Measurements from ENCODE around the gene DDX25. TPM values are rescaled to one million over a fixed set of nuclear protein-coding genes. Genes with fewer than 3 reads are reported as not detected.

DDX25 gene
- total RNA-seq, 4 donors from 2014 or later = 1.5 TPM; not detected in 3

DNA sequence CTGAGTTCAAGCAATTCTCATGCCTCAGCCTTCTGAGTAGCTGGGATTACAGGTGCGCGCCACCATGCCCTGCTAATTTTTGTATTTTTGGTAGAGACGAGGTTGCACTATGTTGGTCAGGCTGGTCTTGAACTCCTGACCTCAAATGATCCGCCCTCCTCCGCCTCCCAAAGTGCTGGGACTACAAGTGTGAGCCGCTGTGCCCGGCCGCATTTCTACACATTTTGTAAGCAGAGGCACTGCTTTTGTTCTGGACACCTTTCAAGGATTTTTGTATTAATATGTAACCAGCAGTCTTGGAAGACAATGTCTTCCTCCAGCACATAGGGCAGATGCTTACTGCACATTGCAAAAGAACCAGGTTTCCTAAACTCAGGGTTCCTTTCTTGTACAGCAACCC is 30.2 kb downstream of the DDX25 start:
- no peak for DNase-seq
- Histone ChIP-seq H3K9me3 (no peaks in the 10 kb centered on the region), H3K36me3 (no peaks in the 10 kb centered on the region), H3K4me1 (no peaks in the 10 kb centered on the region), H3K4me3 (no peak overlapping the region), H3K27me3 (no peaks in the 10 kb centered on the region), H3K27ac (no peak overlapping the region)
- TF ChIP-seq POLR2AphosphoS5 (IDR thresholded peaks at IDR 0.05) = no peak
- TF ChIP-seq, protein P1, sequence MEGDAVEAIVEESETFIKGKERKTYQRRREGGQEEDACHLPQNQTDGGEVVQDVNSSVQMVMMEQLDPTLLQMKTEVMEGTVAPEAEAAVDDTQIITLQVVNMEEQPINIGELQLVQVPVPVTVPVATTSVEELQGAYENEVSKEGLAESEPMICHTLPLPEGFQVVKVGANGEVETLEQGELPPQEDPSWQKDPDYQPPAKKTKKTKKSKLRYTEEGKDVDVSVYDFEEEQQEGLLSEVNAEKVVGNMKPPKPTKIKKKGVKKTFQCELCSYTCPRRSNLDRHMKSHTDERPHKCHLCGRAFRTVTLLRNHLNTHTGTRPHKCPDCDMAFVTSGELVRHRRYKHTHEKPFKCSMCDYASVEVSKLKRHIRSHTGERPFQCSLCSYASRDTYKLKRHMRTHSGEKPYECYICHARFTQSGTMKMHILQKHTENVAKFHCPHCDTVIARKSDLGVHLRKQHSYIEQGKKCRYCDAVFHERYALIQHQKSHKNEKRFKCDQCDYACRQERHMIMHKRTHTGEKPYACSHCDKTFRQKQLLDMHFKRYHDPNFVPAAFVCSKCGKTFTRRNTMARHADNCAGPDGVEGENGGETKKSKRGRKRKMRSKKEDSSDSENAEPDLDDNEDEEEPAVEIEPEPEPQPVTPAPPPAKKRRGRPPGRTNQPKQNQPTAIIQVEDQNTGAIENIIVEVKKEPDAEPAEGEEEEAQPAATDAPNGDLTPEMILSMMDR (IDR thresholded peaks at IDR 0.05) = no peak
- TF ChIP-seq POLR2A (IDR thresholded peaks at IDR 0.05) = no peak
- no peak for TF ChIP-seq EP300 (IDR thresholded peaks at IDR 0.05; ENCODE audit: low read depth)
- WGBS, 2 donors (ENCODE audit: low coverage in 1 of 2) = 91% methylated on average over 8 of the region's 8 CpGs; no CpG with 5 or more reads in 1 of the 2 donors
- intact Hi-C loops (cut with DNase I; ENCODE audit: low total_unique reads) = no loop called here
- in situ Hi-C loops (cut with MboI; ENCODE audit: low pct_ligation_motif_present in 1 of 4, low pct_unique_long_range_greater_than_20kb in 1 of 4, low sequenced_read_pairs in 3 of 4) = no loop called here

- no peak for DNase-seq
- WGBS, 2 donors (ENCODE audit: low coverage in 1 of 2) = 93 to 100% methylated on average over 2 of the region's 2 CpGs
- Histone ChIP-seq H3K27me3 (no peaks in the 10 kb centered on the region), H3K27ac (no peak overlapping the region), H3K4me1 (no peaks in the 10 kb centered on the region), H3K9me3 (no peaks in the 10 kb centered on the region), H3K36me3 (no peaks in the 10 kb centered on the region), H3K4me3 (no peak overlapping the region)
- in situ Hi-C loops (cut with MboI; ENCODE audit: low pct_ligation_motif_present in 1 of 4, low pct_unique_long_range_greater_than_20kb in 1 of 4, low sequenced_read_pairs in 3 of 4) (no loop called here), intact Hi-C loops (cut with DNase I; ENCODE audit: low total_unique reads) (no loop called here)
- TF ChIP-seq POLR2A (IDR thresholded peaks at IDR 0.05) = no peak
- TF ChIP-seq POLR2AphosphoS5 (IDR thresholded peaks at IDR 0.05) = no peak
- TF ChIP-seq, protein P1 (IDR thresholded peaks at IDR 0.05) = no peak
- TF ChIP-seq EP300 (IDR thresholded peaks at IDR 0.05; ENCODE audit: low read depth) = no peak
Observed at GRCh38 chr11:125935056-125935455, 30.7 kb downstream of the DDX25 start.

GRCh38 chr11:125935618-125936199 is 31.4 kb downstream of the DDX25 start:
- Histone ChIP-seq H3K4me1 (no peaks in the 10 kb centered on the region), H3K9me3 (no peaks in the 10 kb centered on the region), H3K27me3 (no peaks in the 10 kb centered on the region), H3K27ac (no peak overlapping the region), H3K4me3 (no peak overlapping the region), H3K36me3 (no peaks in the 10 kb centered on the region)
- no peak for DNase-seq
- in situ Hi-C loops (cut with MboI; ENCODE audit: low pct_ligation_motif_present in 1 of 4, low pct_unique_long_range_greater_than_20kb in 1 of 4, low sequenced_read_pairs in 3 of 4) = no loop called here
- TF ChIP-seq, protein P1 (IDR thresholded peaks at IDR 0.05) = no peak
- no peak for TF ChIP-seq EP300 (IDR thresholded peaks at IDR 0.05; ENCODE audit: low read depth)
- TF ChIP-seq POLR2A (IDR thresholded peaks at IDR 0.05) = no peak
- TF ChIP-seq POLR2AphosphoS5 (IDR thresholded peaks at IDR 0.05) = no peak
- intact Hi-C loops (cut with DNase I; ENCODE audit: low total_unique reads) = no loop called here
- WGBS, 2 donors (ENCODE audit: low coverage in 1 of 2) = 67 to 72% methylated on average over 2 to 12 of the region's 12 CpGs

DNA sequence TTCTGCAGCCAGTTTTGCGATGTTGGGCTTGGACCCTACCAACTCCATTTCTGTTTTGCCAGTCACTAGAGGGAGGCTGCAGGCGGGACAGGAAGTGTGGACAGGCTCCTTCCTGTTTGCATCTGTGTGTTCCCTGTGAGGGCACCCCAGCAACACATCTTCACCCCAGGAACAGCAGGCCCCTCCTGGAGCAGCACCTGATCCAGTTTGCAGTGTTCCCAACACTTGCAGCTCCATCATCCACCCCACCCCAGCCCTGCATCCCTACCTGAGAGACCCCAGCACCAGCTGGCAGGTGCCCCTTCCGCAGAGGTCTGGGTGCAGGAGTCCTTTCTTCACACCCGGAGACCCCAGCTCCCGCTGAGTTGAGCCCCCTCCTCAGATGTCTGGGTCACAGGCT is 34.1 kb downstream of the DDX25 start:
- TF ChIP-seq, protein P1 (IDR thresholded peaks at IDR 0.05) = no peak
- no peak for TF ChIP-seq EP300 (IDR thresholded peaks at IDR 0.05; ENCODE audit: low read depth)
- no peak for TF ChIP-seq POLR2AphosphoS5 (IDR thresholded peaks at IDR 0.05)
- TF ChIP-seq POLR2A (IDR thresholded peaks at IDR 0.05) = no peak
- DNase-seq = no peak
- in situ Hi-C loops (cut with MboI; ENCODE audit: low pct_ligation_motif_present in 1 of 4, low pct_unique_long_range_greater_than_20kb in 1 of 4, low sequenced_read_pairs in 3 of 4) (no loop called here), intact Hi-C loops (cut with DNase I; ENCODE audit: low total_unique reads) (no loop called here)
- 88% methylated on average over 5 of the region's 5 CpGs; no CpG with 5 or more reads in 1 of the 2 donors for WGBS, 2 donors (ENCODE audit: low coverage in 1 of 2)
- no peaks in the 10 kb centered on the region for H3K27me3 ChIP-seq
- no peaks in the 10 kb centered on the region for H3K4me1 ChIP-seq
- H3K4me3 ChIP-seq = no peak overlapping the region
- H3K36me3 ChIP-seq = no peaks in the 10 kb centered on the region
- H3K27ac ChIP-seq = no peak overlapping the region
- H3K9me3 ChIP-seq = no peaks in the 10 kb centered on the region

Measured in transverse colon (tissue), 4 donors.